OCI-LY3 (cell line): ENCODE results near the gene SHROOM3.

Experiments
- EZH2phosphoT487 ChIP-seq: fragments of 200-600 bp; shearing (Covaris generic); IDR thresholded peaks from 2 replicates; pipeline ENCODE4 v1.6.1; 2018; ENCODE audit warnings: antibody characterized with exemption, mixed run types, low read depth
- TF ChIP-seq, protein P1 (sequence below): fragments of 200-600, 300-600 bp; sonication (generic); IDR thresholded peaks from 2 replicates; pipeline ENCODE4 v1.5.1; 2014; ENCODE audit warnings: antibody characterized with exemption, low read length, low read depth

DNA sequence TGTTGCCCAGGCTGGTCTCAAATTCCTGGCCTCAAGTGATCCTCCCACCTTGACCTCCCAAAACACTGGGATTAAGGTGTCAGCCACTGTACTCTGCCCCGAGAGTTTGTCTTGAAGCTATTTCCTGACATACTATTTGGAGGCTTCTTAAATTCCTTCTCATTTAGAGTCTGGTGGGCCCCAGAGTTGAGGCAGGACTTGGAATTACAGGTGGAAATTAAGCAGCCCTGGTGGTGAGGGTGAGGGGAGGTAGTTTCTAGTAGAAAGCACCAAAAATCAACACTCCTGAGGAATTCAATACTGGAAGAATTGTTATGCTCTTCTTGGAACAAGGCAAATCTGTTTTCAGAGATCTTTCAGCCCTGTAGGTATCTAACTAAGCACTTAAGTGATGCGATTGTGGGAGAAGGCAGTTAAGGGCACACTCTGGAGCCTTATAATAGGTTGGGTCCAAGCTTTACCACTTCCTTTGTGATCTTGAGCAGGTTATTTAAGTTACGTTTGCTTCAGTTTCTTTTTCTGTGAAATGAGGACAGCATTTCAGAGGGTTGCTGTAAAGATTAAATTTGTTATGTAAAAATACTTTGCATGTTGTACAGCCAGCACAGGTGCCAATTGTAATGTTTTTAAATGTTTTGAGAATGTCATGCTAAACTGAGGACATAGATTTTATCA lies 262.2 kb downstream of the SHROOM3 start:
- TF ChIP-seq, protein P1, sequence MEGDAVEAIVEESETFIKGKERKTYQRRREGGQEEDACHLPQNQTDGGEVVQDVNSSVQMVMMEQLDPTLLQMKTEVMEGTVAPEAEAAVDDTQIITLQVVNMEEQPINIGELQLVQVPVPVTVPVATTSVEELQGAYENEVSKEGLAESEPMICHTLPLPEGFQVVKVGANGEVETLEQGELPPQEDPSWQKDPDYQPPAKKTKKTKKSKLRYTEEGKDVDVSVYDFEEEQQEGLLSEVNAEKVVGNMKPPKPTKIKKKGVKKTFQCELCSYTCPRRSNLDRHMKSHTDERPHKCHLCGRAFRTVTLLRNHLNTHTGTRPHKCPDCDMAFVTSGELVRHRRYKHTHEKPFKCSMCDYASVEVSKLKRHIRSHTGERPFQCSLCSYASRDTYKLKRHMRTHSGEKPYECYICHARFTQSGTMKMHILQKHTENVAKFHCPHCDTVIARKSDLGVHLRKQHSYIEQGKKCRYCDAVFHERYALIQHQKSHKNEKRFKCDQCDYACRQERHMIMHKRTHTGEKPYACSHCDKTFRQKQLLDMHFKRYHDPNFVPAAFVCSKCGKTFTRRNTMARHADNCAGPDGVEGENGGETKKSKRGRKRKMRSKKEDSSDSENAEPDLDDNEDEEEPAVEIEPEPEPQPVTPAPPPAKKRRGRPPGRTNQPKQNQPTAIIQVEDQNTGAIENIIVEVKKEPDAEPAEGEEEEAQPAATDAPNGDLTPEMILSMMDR, result no peak
- TF ChIP-seq EZH2phosphoT487, result no peak
